GM10248 (cell line): ENCODE data around the gene TXLNG.

ENCODE experiments used
- CTCF ChIA-PET: fragments of 300-600 bp; sonication (Branson Sonifier 250); formaldehyde crosslinking; extraction: SDS; loops from one replicate; lab custom pipeline; 2021; ENCODE audit warnings: antibody characterized with exemption; lab: Yijun Ruan, JAX
- POLR2A ChIA-PET: fragments of 350-650 bp; sonication (Branson Sonifier 250); formaldehyde crosslinking; extraction: SDS; loops from one replicate; lab custom pipeline; 2020; ENCODE audit warnings: antibody characterized with exemption; lab: Yijun Ruan, JAX
- DNase-seq: peaks from one replicate; pipeline ENCODE4 v3.0.0; 2012; ENCODE audit errors: extremely low spot score
- TF ChIP-seq, protein P1 (sequence below): IDR thresholded peaks from 2 replicates; pipeline ENCODE4 v1.5.1; 2012; ENCODE audit warnings: mild to moderate bottlenecking, low read depth; ENCODE audit errors: extremely low read depth, missing control alignments, control extremely low read depth

Gene TXLNG

GRCh38 chrX:16874458-16875095 lies 88.3 kb downstream of the TXLNG start:
- POLR2A ChIA-PET = no interaction called here
- TF ChIP-seq, protein P1, sequence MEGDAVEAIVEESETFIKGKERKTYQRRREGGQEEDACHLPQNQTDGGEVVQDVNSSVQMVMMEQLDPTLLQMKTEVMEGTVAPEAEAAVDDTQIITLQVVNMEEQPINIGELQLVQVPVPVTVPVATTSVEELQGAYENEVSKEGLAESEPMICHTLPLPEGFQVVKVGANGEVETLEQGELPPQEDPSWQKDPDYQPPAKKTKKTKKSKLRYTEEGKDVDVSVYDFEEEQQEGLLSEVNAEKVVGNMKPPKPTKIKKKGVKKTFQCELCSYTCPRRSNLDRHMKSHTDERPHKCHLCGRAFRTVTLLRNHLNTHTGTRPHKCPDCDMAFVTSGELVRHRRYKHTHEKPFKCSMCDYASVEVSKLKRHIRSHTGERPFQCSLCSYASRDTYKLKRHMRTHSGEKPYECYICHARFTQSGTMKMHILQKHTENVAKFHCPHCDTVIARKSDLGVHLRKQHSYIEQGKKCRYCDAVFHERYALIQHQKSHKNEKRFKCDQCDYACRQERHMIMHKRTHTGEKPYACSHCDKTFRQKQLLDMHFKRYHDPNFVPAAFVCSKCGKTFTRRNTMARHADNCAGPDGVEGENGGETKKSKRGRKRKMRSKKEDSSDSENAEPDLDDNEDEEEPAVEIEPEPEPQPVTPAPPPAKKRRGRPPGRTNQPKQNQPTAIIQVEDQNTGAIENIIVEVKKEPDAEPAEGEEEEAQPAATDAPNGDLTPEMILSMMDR = no peak
- DNase-seq = no peak
- CTCF ChIA-PET = interaction anchor here (0.9 to 5.1 kb wide), 3 partner anchors 10 to 67 kb away, joined by 3 to 45 read pairs (median 6); no protein-coding TSS in a partner anchor

- TF ChIP-seq, protein P1 = no peak
- CTCF ChIA-PET = interaction anchor here (1.6 kb wide), 1 partner anchor 15 kb away, joined by 3 read pairs; no protein-coding TSS in a partner anchor
- POLR2A ChIA-PET = no interaction called here
- no peak for DNase-seq
Observed at GRCh38 chrX:16876696-16877095, 90.4 kb downstream of the TXLNG start.

GRCh38 chrX:16882169-16882568 lies 95.9 kb downstream of the TXLNG start:
- peak; percentile 18 for DNase-seq
- ChIA-PET CTCF (interaction anchor here (0.6 to 5.4 kb wide), 19 partner anchors 9 to 164 kb away, joined by 3 to 45 read pairs (median 4); partner anchors contain the start of gene REPS2), POLR2A (no interaction called here)
- TF ChIP-seq, protein P1 = no peak

DNA sequence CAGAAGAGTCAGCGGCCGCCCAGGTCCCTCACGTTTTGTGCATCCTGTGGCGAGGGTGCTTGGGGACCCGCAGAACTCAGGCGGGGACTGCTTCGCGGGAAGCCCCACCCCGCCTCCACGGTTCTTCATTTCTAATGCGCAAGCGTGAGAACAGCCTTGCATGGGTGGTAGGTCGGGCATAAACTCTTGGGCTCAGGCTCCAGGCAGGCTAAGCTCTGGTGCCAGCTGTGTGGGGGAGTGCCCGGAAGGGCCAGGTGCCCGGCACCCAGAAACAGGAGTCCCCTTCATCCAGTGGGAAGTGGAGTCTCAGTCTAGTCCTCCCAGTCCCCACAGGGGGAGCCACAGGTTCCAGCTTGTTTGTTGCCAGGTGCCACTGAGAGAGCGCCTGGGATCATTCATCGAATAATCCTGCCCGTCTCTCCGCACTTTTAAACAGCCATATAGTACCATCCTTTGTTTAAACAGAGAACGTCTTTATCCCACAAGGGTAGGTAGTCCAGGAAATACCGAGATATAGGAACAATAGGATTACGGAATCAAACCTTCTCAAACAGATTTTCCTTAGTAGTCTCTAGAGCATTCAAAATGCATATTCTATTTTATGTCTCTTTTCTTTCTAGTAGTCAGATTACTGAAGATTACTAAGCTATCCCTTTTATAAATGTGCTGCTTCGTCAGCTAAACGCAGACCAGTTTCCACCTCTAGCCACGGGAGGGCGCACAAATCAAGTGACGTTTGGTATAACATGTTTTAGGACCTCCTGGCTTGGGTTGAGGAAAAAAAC lies 96.6 kb downstream of the TXLNG start:
- TF ChIP-seq, protein P1 = peak; percentile 69
- peak; percentile 61 for DNase-seq
- POLR2A ChIA-PET = no interaction called here
- CTCF ChIA-PET = interaction anchor here (0.6 to 5.4 kb wide), 22 partner anchors 9 to 171 kb away, joined by 3 to 45 read pairs (median 5); partner anchors contain the start of gene REPS2

- ChIA-PET POLR2A (no interaction called here), CTCF (interaction anchor here (1.0 to 5.4 kb wide), 20 partner anchors 9 to 170 kb away, joined by 3 to 45 read pairs (median 5); partner anchors contain the start of gene REPS2)
- no peak for DNase-seq
- TF ChIP-seq, protein P1 = no peak
Observed at GRCh38 chrX:16883487-16883804, 97.2 kb downstream of the TXLNG start.

GRCh38 chrX:16885628-16886027 lies 99.4 kb downstream of the TXLNG start:
- POLR2A ChIA-PET = no interaction called here
- CTCF ChIA-PET = interaction anchor here (1.3 to 5.4 kb wide), 3 partner anchors 13 to 161 kb away, joined by 3 to 45 read pairs (median 37); no protein-coding TSS in a partner anchor
- TF ChIP-seq, protein P1 = no peak
- peak; percentile 15 for DNase-seq
